ENCODE data around the gene FSTL4.

DNA sequence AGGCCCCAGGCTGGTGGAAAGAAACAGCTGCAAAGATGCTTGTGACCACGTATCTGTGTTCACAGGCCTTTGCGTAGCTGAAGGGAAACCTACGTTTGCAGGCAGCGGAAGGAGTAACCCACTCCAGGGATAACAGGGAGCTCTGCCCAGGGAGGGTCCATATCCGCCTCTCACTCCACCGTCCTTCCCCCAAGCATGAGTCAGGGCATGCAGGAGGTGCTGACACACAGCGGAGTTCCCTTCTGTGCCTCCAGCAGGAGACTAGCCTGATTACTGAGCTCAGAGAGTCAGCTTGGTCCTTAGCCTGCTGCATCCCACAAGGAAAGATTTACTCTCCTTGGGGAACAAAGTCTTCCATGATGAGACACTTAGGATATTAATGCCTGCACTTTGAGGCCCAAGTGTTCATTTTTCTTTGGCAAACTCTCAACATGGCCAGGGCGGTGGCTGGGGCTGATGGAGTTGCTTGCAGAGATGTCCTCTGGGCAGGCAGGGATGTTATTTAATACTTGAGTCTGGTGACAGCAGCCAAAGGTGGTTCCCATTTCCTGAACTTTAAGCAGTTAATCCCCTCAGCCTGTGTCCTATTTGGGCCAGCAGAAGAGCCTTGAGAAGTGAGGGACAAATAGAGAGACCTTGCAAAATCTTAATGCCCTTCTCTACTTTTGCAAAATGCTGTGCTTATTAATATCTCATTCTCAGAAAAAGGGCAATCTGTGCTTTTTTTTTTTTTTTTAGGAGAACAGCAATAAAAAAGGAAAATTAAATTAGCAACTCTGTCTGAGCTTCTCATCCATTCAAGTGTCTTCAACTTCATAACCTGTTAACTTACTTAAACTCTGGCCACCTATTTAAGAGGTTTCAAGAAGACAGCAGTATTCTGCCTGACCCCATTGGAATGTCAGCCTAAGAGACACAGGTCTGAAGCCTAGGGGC lies 338.4 kb downstream of the FSTL4 start:
- TF ChIP-seq, protein P1, sequence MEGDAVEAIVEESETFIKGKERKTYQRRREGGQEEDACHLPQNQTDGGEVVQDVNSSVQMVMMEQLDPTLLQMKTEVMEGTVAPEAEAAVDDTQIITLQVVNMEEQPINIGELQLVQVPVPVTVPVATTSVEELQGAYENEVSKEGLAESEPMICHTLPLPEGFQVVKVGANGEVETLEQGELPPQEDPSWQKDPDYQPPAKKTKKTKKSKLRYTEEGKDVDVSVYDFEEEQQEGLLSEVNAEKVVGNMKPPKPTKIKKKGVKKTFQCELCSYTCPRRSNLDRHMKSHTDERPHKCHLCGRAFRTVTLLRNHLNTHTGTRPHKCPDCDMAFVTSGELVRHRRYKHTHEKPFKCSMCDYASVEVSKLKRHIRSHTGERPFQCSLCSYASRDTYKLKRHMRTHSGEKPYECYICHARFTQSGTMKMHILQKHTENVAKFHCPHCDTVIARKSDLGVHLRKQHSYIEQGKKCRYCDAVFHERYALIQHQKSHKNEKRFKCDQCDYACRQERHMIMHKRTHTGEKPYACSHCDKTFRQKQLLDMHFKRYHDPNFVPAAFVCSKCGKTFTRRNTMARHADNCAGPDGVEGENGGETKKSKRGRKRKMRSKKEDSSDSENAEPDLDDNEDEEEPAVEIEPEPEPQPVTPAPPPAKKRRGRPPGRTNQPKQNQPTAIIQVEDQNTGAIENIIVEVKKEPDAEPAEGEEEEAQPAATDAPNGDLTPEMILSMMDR (CRISPR knock-in tag; IDR thresholded peaks at IDR 0.05) = no peak
- TF ChIP-seq, protein P2, sequence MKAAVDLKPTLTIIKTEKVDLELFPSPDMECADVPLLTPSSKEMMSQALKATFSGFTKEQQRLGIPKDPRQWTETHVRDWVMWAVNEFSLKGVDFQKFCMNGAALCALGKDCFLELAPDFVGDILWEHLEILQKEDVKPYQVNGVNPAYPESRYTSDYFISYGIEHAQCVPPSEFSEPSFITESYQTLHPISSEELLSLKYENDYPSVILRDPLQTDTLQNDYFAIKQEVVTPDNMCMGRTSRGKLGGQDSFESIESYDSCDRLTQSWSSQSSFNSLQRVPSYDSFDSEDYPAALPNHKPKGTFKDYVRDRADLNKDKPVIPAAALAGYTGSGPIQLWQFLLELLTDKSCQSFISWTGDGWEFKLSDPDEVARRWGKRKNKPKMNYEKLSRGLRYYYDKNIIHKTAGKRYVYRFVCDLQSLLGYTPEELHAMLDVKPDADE (CRISPR knock-in tag; IDR thresholded peaks at IDR 0.05) = no peak
- TF ChIP-seq, protein P3, sequence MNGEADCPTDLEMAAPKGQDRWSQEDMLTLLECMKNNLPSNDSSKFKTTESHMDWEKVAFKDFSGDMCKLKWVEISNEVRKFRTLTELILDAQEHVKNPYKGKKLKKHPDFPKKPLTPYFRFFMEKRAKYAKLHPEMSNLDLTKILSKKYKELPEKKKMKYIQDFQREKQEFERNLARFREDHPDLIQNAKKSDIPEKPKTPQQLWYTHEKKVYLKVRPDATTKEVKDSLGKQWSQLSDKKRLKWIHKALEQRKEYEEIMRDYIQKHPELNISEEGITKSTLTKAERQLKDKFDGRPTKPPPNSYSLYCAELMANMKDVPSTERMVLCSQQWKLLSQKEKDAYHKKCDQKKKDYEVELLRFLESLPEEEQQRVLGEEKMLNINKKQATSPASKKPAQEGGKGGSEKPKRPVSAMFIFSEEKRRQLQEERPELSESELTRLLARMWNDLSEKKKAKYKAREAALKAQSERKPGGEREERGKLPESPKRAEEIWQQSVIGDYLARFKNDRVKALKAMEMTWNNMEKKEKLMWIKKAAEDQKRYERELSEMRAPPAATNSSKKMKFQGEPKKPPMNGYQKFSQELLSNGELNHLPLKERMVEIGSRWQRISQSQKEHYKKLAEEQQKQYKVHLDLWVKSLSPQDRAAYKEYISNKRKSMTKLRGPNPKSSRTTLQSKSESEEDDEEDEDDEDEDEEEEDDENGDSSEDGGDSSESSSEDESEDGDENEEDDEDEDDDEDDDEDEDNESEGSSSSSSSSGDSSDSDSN (CRISPR knock-in tag; IDR thresholded peaks at IDR 0.05) = no peak
- TF ChIP-seq POLR2A (IDR thresholded peaks at IDR 0.05; ENCODE audit: insufficient read depth in 1 of 2, low read depth in 2 of 2, low read length in 2 of 2) = no peak
- no peak for TF ChIP-seq CBFB (CRISPR knock-in tag; IDR thresholded peaks at IDR 0.05)

Data from HepG2 (cell line).